ENCODE measurements around the gene FCER2. TPM values are rescaled to one million over a fixed set of nuclear protein-coding genes. Genes with fewer than 3 reads are reported as not detected.

The FCER2 gene
- total and polyA plus RNA-seq, 2 of the 13 experiments (the other 11 are each of a cell fraction or from before 2014, with no cell fraction given) = not detected

GRCh38 chr19:7680606-7681339 lies 21.2 kb downstream of the FCER2 start, which contains the start of gene TRAPPC5 (continued):
- TF ChIP-seq ZNF280D (CRISPR knock-in tag; IDR thresholded peaks at IDR 0.05) = no peak
- TF ChIP-seq GTF3A (CRISPR knock-in tag; conservative IDR thresholded peaks at IDR 0.05) = 0 out of 2 replicates have a peak, but pooled peaks have one; percentile 39
- TF ChIP-seq ZNF891 (CRISPR knock-in tag; IDR thresholded peaks at IDR 0.05) = no peak
- no peak; the same call in 1 of the 2 replicates for TF ChIP-seq SMAD3 (CRISPR knock-in tag; IDR thresholded peaks at IDR 0.05)
- TF ChIP-seq MXD3 (CRISPR knock-in tag; IDR thresholded peaks at IDR 0.05) = peak; percentile 53; the same call in 1 of the 2 replicates
- no peak for TF ChIP-seq ZNF709 (CRISPR knock-in tag; IDR thresholded peaks at IDR 0.05)
- TF ChIP-seq ATF7-NPFF (CRISPR knock-in tag; IDR thresholded peaks at IDR 0.05; ENCODE audit: low read depth) = peak; percentile 81
- TF ChIP-seq KIAA2018 (CRISPR knock-in tag; IDR thresholded peaks at IDR 0.05; ENCODE audit: borderline replicate concordance) = no peak
- TF ChIP-seq SYNCRIP (IDR thresholded peaks at IDR 0.05; ENCODE audit: insufficient read depth, low read depth, low read length) = no peak
- TF ChIP-seq ATF4 (CRISPR knock-in tag; IDR thresholded peaks at IDR 0.05) = no peak
- TF ChIP-seq TAF1 (CRISPR knock-in tag; IDR thresholded peaks at IDR 0.05) = peak; percentile 66; the same call in 1 of the 2 replicates
- peak; percentile 84 for TF ChIP-seq SALL1 (CRISPR knock-in tag; IDR thresholded peaks at IDR 0.05)
- TF ChIP-seq PTBP1 (IDR thresholded peaks at IDR 0.05; ENCODE audit: low read depth, low read length, poor library complexity, severe bottlenecking) = no peak
- TF ChIP-seq ZNF143 (CRISPR knock-in tag; IDR thresholded peaks at IDR 0.05) = no peak; the same call in 1 of the 2 replicates
- peak; percentile 92 for TF ChIP-seq PHF8 (CRISPR knock-in tag; IDR thresholded peaks at IDR 0.05)
